PFSK-1 (cell line): Measurements from ENCODE around the gene PRKCE.

Experiments used
- FOXP2 ChIP-seq: optimal IDR thresholded peaks from 2 replicates; pipeline ENCODE3; 2011; ENCODE audit warnings: borderline replicate concordance, control low read depth, inconsistent platforms; ENCODE audit not compliant: insufficient read depth; ENCODE audit errors: extremely low read length, extremely low read depth
- POLR2AphosphoS5 ChIP-seq: IDR thresholded peaks from 2 replicates; pipeline ENCODE4 v1.6.1; 2012; ENCODE audit warnings: low read depth, mild to moderate bottlenecking, control low read depth, low read length, moderate library complexity
- SIN3A ChIP-seq: IDR thresholded peaks from 2 replicates; pipeline ENCODE4 v1.6.1; 2012; ENCODE audit warnings: mild to moderate bottlenecking, low read length, moderate library complexity, borderline replicate concordance; ENCODE audit not compliant: insufficient read depth
- TAF1 ChIP-seq: IDR thresholded peaks from 2 replicates; pipeline ENCODE4 v1.6.1; 2012; ENCODE audit warnings: low read length, control low read depth, borderline replicate concordance; ENCODE audit not compliant: insufficient read depth
- TF ChIP-seq, protein P1 (sequence below), 2 experiments: IDR thresholded peaks; 2 replicates each; pipeline versions ENCODE4 v1.6.1 to v1.8.0; 2011 to 2012; ENCODE audit warnings: low read depth in 2 of 2, low read length in 2 of 2, control low read depth in 1 of 2, inconsistent platforms in 1 of 2, mild to moderate bottlenecking in 1 of 2, moderate library complexity in 1 of 2; ENCODE audit not compliant: insufficient read depth in 1 of 2

DNA sequence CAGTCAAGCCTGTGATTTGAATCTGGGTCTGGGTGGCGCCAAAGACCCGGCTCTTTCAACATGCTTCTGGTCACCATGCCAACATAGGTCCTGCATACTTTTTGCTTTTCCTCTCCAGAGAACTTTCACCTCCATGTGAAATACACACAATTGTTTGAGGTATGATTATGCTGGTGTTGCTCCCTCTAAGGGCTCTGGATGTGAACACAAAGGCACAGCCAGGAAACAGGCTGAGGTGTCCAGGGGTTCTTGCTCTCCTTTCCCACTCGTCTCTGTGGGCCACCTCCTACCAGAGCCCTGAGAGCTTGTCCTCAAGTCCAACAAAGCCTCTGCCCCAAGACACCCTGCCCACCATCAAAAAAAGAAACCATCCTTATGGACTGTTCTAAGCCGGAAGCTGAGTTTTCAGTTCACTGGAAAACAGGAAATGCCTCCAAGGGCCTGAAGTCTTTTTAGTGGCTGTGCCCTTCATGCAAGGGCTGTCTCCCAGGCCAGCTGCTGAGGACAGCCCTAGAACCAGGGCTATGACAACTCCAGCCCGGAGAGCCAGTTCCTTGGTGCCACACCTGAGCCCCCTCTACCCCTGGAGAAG, 545.5 kb downstream of the PRKCE start:
- TF ChIP-seq TAF1 (no peak), FOXP2 (no peak), POLR2AphosphoS5 (no peak), SIN3A (no peak)
- TF ChIP-seq, protein P1, sequence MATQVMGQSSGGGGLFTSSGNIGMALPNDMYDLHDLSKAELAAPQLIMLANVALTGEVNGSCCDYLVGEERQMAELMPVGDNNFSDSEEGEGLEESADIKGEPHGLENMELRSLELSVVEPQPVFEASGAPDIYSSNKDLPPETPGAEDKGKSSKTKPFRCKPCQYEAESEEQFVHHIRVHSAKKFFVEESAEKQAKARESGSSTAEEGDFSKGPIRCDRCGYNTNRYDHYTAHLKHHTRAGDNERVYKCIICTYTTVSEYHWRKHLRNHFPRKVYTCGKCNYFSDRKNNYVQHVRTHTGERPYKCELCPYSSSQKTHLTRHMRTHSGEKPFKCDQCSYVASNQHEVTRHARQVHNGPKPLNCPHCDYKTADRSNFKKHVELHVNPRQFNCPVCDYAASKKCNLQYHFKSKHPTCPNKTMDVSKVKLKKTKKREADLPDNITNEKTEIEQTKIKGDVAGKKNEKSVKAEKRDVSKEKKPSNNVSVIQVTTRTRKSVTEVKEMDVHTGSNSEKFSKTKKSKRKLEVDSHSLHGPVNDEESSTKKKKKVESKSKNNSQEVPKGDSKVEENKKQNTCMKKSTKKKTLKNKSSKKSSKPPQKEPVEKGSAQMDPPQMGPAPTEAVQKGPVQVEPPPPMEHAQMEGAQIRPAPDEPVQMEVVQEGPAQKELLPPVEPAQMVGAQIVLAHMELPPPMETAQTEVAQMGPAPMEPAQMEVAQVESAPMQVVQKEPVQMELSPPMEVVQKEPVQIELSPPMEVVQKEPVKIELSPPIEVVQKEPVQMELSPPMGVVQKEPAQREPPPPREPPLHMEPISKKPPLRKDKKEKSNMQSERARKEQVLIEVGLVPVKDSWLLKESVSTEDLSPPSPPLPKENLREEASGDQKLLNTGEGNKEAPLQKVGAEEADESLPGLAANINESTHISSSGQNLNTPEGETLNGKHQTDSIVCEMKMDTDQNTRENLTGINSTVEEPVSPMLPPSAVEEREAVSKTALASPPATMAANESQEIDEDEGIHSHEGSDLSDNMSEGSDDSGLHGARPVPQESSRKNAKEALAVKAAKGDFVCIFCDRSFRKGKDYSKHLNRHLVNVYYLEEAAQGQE (IDR thresholded peaks at IDR 0.05; ENCODE audit: insufficient read depth in 1 of 2, low read depth in 2 of 2, low read length in 2 of 2), result no peak
